ENCODE measurements around the gene CD2. TPM values are rescaled to one million over a fixed set of nuclear protein-coding genes. Genes with fewer than 3 reads are reported as not detected.

Gene CD2
- total RNA-seq, 1 experiment from 2014 or later, result 0.10 TPM

GRCh38 chr1:116795482-116795829 lies 41.2 kb downstream of the CD2 start:
- POLR2A ChIA-PET, result no interaction called here

GRCh38 chr1:116804736-116805135 lies 50.5 kb downstream of the CD2 start:
- ChIA-PET POLR2A (no interaction called here), CTCF (no interaction called here)
- TF ChIP-seq REST (IDR thresholded peaks at IDR 0.05; ENCODE audit: insufficient read depth in 1 of 2, low read depth in 2 of 2, low read length in 1 of 2), result no peak
- no peak for TF ChIP-seq TCF7L2 (IDR thresholded peaks at IDR 0.05; ENCODE audit: low read depth, low read length)
- TF ChIP-seq POLR2AphosphoS5 (IDR thresholded peaks at IDR 0.05; ENCODE audit: low read depth, low read length), result no peak
- TF ChIP-seq SIN3A (IDR thresholded peaks at IDR 0.05; ENCODE audit: borderline replicate concordance, insufficient read depth, low read depth, low read length), result no peak
- no peak for TF ChIP-seq CTCF (IDR thresholded peaks at IDR 0.05)
- no peaks in the 10 kb centered on the region for H3K27me3 ChIP-seq (ENCODE audit: control insufficient read depth, insufficient read depth, low read length)
- DNase-seq (ENCODE audit: low read depth, low spot score) (no peak), ATAC-seq (no peak)
- no peaks in the 10 kb centered on the region for H3K36me3 ChIP-seq (ENCODE audit: control insufficient read depth, insufficient read depth, low read length)
- intact Hi-C loops (cut with micrococcal nuclease; ENCODE audit: unreplicated experiment), result no loop called here
- H3K4me3 ChIP-seq (ENCODE audit: low read depth in 2 of 2, low read length in 2 of 2), result no peak overlapping the region
- BruUV-seq (replicated peaks), result no TSS peak
- H3K27ac ChIP-seq (ENCODE audit: low read length), result no peak overlapping the region
- H3K9me3 ChIP-seq (ENCODE audit: control insufficient read depth, insufficient read depth, low read depth, low read length), result no peaks in the 10 kb centered on the region
- no peaks in the 10 kb centered on the region for H3K4me1 ChIP-seq (ENCODE audit: control insufficient read depth, insufficient read depth, low read length)
- in situ Hi-C loops (cut with HindIII; ENCODE audit: low pct_unique_long_range_greater_than_20kb, low sequenced_read_pairs), result no loop called here

More at GRCh38 chr1:116795482-116795829, 41.2 kb downstream of the CD2 start:
- intact Hi-C loops (cut with micrococcal nuclease; ENCODE audit: unreplicated experiment), result no loop called here
- Histone ChIP-seq H3K9me3 (ENCODE audit: control insufficient read depth, insufficient read depth, low read depth, low read length) (no peaks in the 10 kb centered on the region), H3K27me3 (ENCODE audit: control insufficient read depth, insufficient read depth, low read length) (no peaks in the 10 kb centered on the region), H3K4me1 (ENCODE audit: control insufficient read depth, insufficient read depth, low read length) (no peaks in the 10 kb centered on the region), H3K27ac (ENCODE audit: low read length) (no peak overlapping the region), H3K36me3 (ENCODE audit: control insufficient read depth, insufficient read depth, low read length) (no peaks in the 10 kb centered on the region), H3K4me3 (ENCODE audit: low read depth in 2 of 2, low read length in 2 of 2) (no peak overlapping the region)
- no peak for DNase-seq (ENCODE audit: low read depth, low spot score)
- CTCF ChIA-PET, result interaction anchor here (0.5 kb wide), 1 partner anchor 228 kb away, joined by 7 read pairs; no protein-coding TSS in a partner anchor
- no peak for ATAC-seq
- in situ Hi-C loops (cut with HindIII; ENCODE audit: low pct_unique_long_range_greater_than_20kb, low sequenced_read_pairs), result no loop called here
- BruUV-seq (replicated peaks), result no TSS peak
- TF ChIP-seq SIN3A (IDR thresholded peaks at IDR 0.05; ENCODE audit: borderline replicate concordance, insufficient read depth, low read depth, low read length) (no peak), POLR2AphosphoS5 (IDR thresholded peaks at IDR 0.05; ENCODE audit: low read depth, low read length) (no peak), CTCF (IDR thresholded peaks at IDR 0.05) (no peak), TCF7L2 (IDR thresholded peaks at IDR 0.05; ENCODE audit: low read depth, low read length) (no peak), REST (IDR thresholded peaks at IDR 0.05; ENCODE audit: insufficient read depth in 1 of 2, low read depth in 2 of 2, low read length in 1 of 2) (no peak)

All from Panc1 (cell line).